HG03280 (cell line): ENCODE measurements around the gene MICU1.
"Not testable (repeated sequence)": the region's sequence is repeated elsewhere in the genome, so short reads cannot be mapped to it uniquely, and the experiment has no call there.

Experiments used
- ATAC-seq: cut with Tn5 transposase; IDR thresholded peaks from one replicate; pipeline ENCODE4 v1.9.1; 2021; ENCODE audit warnings: mild to moderate bottlenecking, moderate library complexity; ENCODE audit not compliant: unreplicated experiment

The MICU1 gene

DNA sequence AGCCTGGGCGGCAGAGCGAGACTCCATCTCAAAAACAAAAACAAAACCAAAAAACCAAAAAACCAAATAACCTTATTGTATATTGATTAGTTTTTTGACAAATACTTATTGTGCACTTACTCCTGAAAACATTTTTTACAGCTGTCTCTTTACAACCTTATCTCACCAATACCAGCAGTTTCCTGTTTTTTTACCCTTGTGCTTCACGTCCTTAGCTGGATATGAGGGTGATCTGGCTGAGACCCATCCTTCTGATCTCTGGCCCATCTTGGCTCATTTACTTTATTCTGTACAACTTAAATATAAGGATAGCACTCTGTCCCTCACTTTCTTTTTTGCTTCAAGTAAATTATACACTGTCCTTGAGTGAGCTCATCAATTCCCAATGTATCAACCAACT lies 166.6 kb downstream of the MICU1 start:
- no peak for ATAC-seq

DNA sequence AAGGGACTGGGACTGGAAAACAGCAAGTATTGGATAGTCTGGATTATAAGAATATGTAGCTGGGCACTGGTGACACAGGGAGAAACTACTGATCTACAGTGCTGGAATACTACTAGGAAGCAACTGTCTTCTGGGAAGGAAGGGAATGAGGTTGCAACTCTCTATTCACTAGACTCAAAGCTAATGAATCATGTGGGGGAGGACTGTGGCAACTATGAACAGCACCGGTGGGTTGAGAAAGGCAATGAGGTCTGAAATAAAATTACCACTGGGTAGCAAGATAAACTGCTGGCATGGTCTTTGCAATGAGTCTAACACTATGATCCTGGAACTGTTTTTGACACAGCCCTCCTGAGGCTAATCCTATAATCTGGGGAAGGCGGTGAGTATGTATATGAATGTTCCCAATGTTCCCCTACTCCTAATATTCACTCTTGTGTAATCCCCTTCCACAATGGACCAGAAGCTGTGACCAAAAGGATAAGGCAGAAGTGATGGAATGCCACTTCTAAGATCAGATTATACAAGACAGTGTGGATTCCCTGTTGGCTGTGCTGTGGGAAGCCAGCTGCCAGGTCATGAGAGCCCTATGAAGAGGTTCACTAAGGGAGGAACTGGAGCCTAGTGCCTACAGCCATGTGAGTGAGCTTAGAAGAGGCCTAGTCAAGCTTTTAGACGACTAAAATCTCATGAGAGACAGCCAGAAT lies 169.8 kb downstream of the MICU1 start:
- ATAC-seq, result no peak

DNA sequence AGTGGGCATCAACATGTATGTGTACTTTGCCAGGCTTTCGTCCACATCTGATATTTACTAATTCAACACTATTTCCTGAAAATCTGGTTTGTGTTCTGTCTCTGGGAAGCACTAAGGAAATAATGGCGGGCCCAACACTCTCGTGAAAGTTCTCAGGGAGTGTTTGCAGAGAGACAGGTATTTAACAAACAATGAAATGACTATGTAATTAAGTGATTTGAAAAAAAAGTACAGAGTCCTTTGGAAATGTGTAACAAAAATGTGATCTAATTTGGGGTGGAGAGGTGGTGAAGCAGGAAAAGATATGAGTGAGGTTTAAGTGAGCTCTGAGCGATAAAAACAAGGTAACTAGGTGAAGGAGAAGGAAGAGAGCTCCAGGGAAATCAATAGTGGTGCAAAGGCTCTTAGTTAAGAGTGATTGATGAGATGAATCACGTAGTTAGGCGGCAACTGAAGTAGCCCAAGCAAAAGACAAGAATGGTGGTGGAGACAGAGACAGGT lies 175.9 kb downstream of the MICU1 start:
- ATAC-seq, result no peak

DNA sequence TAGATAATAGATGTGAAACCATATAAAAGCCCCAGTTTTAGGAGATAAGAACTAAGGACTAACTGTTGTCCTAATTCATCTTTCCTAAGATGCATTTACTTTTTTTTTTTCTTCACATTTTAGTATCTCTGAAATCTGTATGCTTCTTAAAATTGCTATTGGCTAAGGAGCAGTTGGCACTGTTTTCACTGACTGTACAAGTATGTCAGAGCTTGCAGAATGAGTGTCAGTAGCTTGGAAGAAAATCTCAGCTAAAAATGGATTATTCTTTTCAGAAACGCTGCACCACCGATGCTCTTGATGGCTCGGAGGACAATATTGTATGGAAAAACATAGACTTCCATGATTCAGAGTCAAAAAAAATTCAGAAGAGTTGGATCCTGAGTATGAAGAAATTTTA lies 180.0 kb downstream of the MICU1 start:
- ATAC-seq, result no peak

DNA sequence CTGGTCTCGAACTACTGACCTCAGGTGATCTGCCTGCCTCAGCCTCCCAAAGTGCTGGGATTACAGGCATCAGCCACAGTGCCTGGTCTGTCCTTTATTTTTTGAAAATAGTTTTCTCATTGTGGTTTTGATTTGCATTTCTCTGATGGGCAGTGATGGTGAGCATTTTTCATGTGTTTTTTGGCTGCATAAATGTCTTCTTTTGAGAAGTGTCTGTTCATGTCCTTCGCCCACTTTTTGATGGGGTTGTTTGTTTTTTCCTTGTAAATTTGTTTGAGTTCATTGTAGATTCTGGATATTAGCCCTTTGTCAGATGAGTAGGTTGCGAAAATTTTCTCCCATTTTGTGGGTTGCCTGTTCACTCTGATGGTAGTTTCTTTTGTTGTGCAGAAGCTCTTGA lies 182.9 kb downstream of the MICU1 start:
- not testable (repeated sequence) for ATAC-seq

DNA sequence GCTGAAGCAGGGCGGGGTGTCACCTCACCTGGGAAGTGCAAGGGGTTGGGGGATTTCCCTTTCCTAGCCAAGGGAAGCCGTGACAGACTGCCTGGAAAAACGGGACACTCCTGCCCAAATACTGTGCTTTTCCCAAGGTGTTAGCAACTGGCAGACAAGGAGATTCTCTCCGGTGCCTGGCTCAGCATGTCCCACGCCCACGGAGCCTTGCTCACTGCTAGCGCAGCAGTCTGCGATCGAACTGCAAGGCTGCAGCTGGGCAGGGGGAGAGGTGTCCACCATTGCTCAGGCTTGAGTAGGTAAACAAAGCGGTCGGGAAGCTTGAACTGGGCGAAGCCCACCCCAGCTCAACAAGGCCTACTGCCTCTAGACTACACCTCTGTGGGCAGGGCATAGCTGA lies 190.3 kb downstream of the MICU1 start:
- ATAC-seq, result no peak

DNA sequence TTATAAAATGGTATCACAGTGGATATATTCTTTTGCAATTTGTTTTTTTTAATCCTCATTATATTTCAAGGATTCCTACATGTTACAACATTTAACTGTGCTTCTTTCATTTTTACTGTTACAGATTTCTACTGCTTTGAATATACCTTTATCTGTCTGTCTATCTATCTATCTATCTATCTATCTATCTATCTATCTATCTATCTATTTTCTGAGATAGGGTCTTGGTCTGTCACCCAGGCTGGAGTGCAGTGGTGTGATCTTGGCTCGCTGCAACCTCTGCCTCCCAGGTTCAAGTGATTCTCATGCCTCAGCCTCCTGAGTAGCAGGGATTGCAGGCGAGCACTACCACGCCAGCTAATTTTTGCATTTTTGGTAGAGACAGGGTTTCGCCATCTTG lies 194.9 kb downstream of the MICU1 start:
- not testable (repeated sequence) for ATAC-seq

DNA sequence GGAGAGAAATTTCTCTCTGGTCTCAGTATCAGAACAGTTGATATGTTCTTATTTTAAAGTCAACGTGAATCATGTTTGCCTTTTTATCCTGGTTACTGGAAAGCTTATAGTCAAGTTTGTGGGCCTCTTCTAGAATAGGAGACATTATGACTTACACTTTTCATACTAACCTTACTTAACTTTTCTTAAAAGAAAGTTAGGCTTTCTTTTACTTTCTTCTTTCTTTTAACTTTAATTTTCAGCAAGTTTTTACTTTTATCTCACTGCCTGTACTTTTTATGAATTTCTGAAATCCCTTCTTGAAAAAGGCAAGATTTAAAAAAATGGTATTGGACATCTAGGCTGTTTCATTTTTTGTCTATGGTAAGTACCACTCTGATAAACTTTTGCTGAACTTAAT lies 195.9 kb downstream of the MICU1 start:
- ATAC-seq, result no peak

DNA sequence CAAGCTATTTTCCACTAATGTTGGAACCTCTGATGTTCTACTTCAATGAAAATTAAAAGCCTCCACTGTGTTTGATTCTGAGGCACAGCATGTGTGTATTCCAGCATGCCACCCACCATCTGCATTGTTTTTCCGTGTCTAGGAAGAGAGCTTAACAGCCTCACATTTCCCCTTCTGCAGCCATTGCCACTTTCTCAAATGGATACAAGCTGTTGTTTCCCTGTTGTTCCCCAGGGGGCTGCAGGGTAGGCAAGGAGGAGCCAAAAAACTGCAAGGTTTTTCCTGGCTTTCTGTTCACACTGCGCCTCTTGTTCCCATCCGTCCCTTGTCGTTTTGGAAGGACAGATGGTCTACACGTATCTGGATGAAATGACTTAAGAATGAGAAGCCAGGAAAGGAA lies 198.9 kb downstream of the MICU1 start:
- no peak for ATAC-seq

DNA sequence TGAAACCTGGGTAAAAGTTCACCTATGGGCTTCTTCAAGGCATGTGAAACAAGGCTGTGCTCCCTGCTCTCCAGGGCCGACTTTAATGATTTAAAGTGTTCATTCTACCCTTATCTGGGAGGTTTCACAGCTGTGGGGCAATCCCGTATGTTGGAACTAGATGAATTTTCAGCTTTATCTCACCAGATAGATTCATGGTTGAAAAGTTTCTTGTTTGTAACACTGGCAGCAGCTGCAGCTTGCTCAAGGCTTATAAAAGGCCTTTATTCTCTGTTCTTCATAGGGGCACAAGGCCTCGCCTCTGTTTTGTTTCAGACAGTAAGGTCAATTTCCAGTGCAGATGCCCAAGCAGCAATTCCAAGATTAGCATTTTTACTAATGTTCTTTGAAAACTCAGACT lies 200.7 kb downstream of the MICU1 start:
- ATAC-seq, result no peak

DNA sequence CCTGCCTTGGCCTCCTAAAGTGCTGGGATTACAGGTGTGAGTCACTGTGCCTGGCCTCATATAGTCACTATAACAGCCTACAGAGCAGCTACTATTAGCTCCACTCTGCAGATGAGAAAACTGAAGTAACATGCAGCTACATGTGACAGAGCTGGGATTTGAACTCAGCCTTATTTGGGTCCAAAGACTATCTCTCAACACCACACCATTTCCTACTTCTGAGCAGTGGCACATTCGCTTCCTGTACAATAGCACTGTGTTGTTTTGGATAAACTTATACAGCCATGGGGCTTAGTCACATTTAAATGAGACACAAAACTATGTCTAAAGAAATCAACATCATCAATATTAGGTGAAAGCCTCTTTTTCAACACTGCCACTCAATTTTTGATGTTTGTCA lies 201.3 kb downstream of the MICU1 start:
- ATAC-seq, result no peak

DNA sequence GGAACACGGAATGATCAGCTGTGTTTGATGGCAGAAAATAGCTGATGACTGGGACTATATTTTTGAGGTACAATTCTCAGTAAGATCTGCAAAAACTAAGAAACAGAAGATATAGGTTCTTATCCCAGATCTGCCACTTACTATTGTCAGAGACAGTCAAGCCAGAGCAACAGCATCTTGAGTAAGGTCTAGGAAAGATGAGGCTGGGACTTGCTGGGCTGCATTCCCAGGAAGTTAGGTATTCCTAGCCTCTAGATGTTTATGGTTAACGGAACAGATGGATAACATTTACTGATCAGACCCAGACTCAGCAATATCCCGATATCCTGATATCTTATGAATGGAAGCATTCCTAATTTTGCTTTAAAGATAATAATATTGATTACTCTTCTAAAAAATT lies 202.5 kb downstream of the MICU1 start:
- no peak for ATAC-seq

DNA sequence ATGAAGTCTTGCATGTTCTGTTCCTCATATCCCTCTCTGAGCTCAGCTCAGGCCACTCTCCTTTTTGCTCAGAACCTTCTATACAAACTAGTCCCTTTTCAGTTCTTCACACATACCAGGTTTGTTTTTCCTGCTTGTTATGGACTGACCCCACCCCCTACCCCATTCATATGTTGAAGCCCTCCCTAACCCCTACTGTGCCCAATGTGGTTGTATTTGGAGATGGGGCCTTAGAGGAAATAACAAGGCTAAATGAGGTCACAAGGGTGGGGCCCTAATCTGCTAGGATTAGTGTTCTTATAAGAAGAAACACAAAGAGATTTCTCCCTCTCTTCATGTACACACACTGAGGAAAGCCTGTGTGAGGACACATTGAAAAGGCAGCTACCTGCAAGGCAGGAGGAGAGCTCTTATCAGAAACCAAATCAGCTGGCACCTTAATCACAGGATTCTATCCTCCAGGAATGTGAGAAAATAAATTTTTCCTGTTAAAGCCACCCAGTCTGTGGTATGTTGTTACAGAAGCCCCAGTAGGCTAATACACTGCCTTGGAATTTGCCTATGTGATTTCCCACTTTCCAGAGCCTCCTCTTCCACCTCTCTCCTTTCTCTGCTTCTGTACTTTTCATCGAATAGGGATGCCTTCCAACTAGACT lies 203.9 kb downstream of the MICU1 start:
- no peak for ATAC-seq

DNA sequence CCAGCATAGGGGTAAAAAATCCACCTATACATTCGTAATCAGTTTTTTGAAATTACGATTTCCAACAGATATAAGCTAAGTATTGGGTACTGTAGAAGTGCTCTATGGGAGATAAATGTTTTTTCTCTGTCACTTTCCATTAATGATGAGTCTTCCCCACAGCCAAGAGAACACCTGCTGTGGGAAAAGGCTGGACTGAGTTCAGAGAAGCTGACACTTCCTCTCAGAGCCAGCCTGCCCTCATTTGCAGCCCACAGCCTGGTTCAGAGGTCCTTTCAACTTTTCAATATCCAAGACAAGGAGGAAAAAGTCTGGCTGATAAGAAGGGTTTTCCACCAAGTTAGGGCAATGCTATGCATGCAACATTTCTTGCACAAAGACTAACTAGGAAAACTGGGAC lies 206.6 kb downstream of the MICU1 start:
- no peak for ATAC-seq

DNA sequence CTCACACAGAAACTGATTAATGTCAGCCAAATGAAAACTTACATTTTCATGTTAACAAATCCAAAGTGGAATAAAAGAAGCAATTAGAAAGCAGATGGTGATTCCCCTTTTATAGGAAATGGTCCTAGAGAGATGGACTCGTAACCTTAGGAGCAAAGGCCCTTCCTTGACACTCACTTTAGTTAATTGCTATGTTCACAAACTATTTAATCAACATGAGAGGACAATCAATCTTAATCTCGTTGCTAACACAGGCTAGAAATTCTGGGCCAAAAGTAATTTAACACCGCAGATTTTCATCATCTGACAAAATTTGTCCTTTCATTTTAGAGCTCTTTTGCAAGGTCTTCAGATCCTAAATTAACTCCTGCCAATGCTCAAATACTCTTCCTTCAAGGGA lies 207.2 kb downstream of the MICU1 start:
- ATAC-seq, result no peak

DNA sequence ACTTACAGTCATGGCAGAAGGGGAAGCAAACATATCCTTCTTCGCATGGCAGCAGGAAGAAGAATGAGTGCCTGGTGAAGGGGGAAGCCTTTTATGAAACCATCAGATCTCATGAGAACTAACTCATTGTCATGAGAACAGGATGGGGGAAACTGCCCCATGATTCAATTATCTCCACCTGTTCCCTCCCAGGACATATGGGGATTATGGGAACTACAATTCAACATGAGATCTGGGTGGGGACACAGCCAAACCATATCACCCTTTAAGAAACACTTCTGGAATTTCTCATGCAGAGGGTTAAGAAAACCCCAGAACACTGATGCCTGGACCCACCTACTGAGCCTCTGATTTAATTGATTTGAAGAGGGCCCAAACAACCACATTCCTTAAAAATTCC lies 207.9 kb downstream of the MICU1 start:
- no peak for ATAC-seq

DNA sequence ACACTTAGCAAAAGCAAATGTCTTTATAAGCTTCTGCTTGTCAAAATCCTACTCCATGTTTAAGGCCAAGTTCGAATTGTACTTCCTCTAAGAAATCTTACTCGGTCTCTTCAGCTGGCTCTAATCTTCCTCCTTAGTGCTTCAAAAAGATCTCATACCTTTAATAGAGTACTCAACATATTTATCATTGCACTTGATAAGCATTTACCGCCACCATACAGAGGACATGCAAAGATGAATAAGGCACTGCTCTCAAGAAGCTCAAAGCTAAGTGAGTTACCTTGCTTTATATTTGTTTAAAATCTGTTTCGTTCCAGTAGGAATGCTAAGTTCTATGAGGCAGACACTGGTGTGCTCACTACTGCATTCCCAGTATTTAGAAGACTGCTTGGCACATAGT lies 209.2 kb downstream of the MICU1 start:
- ATAC-seq, result no peak

DNA sequence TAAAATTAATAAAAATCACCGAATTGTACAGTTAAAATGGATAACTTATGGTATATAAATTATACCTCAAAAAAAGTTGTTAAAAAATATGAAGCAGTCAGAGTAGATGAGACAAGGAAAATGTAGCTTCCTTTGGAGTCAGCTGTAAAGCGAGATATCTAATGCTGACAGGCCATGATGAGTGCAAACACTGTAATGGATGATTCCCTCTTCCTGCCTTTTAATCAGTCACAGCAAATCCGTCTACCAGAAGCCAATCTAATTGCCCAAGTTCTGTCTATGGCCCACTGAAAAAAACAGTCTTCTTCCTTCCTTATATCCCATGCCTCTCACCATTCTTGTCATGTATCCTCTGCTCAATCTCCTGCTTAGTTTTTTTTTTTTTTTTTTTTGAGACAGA lies 211.2 kb downstream of the MICU1 start:
- ATAC-seq, result no peak

DNA sequence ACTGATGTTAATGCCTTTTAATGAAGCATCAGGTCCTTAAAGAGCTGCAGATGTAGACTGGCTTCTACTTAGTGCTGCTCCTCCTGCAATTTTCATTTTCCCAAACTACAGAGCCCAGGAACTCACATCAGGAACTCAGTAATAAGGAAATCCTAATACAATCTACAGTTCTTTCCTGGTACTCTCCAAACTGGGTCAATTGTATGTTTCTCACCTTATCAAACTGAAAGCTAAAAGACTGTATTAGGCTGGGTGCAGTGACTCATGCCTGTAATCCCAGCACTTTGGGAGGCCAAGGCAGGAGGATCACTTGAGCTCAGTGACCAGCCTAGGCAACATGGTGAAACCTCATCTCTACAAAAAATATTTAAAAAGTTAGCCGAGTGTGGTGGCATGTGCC lies 216.7 kb downstream of the MICU1 start:
- ATAC-seq, result no peak

DNA sequence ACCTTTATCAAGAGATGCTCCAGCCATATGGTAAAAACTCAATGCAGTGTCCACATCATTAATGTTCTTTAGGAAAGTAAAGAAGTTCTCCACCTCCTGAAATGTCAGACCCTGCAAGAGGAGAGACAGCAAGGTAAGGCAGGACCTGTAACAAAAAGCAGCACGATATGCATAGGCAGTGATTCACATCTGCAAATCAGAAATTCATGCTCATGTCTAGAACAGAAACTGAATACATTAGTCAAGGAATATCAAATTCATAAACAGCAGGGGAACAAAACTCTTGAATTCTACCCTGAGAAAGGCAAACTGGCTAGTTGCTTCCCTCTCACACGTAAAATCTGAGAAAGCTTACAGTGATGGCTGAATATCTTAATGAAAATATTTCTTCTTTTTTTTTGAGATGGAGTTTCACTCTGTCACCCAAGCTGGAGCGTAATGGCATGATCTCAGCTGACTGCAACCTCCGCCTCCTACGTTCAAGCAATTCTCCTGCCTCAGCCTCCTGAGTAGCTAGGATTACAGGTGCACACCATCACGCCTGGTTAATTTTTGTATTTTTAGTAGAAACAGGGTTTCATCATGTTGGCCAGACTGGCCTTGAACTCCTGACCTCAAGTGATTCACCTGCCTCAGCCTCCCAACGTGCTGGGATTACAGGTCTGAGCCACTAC lies 217.8 kb downstream of the MICU1 start:
- no peak for ATAC-seq

DNA sequence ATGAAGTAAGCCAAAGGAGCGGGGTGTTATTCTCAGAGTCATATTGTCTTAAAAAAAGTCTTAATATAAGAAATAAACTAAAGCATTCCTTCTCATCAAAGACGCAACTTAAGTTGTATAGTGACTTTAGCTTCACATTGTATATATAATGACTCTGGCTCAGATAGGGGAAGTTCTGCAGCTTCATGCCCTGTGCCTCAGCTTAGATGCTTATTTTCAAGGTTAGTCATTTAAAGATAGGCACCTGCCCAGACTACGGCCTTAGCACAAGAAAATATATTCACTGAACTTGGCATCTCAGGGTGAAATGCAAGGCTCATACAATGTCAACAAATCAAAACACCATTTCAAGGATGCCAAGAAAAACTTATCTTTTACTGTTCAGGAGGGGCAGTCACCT lies 218.4 kb downstream of the MICU1 start:
- ATAC-seq, result no peak

DNA sequence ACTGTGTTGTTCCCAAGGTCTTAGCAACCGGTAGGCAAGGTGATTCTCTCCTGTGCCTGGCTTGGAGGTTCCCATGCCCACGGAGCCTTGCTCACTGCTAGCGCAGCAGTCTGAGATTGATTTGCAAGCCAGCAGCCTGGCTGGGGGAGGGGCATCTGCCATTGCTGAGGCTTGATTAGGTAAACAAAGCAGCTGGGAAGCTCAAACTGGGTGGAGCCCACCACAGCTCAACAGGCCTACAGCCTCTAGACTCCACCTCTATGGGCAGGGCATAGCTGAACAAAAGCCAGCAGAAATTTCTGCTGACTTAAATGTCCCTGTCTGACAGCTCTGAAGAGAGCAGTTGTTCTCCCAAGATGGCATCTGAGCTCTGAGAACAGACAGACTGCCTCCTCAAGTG lies 230.3 kb downstream of the MICU1 start:
- not testable (repeated sequence) for ATAC-seq
